CD4-positive, alpha-beta T cell treated with Interleukin-4 for 1 hour (primary cell): Measurements from ENCODE around the gene CHST3.

ENCODE experiments used
- DNase-seq, 2 donors: peaks; one replicate each; pipeline ENCODE4 v3.0.0-alpha.2; 2020 to 2022

CHST3 gene

DNA sequence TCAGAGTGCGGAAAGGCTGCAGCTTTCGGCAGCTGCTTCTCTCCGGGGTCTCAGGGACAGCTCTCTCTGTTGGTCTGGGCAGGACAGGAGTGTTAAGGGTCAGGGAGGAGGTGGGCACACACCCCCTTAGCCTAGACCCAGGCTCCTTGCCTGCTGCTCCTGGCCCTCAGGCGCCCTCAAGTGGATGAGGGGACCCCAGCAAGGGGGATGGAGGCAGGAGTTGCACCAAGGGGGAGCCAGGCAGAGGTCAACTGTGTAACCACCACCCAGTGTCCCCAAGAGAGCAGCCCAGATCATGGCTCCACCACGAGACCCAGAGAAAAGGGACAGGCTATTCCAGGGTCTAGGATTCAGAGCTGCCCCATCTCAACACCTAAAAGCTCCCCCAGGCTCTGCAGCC is 97.3 kb downstream of the CHST3 start:
- DNase-seq, result no peak

DNA sequence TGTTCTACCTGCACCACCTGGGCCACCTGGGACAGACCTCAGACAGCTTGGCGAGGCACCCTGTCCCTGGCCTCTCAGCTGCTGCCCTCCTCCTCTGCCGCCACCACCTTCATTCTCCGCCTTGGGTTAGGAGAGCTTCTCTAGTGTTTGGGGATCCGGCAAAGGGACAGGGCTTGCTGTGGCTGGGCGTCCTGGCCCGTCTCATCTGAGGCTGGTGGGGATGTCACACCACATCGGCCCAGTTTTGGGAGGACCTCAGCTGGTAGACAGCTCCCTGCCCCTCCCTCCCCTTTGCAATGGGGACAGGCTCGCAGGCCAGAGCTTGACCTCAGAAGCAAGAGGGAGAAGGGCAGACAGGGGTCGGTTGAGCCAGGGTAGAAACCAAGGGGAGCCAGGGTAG is 97.7 kb downstream of the CHST3 start:
- DNase-seq, result no peak

DNA sequence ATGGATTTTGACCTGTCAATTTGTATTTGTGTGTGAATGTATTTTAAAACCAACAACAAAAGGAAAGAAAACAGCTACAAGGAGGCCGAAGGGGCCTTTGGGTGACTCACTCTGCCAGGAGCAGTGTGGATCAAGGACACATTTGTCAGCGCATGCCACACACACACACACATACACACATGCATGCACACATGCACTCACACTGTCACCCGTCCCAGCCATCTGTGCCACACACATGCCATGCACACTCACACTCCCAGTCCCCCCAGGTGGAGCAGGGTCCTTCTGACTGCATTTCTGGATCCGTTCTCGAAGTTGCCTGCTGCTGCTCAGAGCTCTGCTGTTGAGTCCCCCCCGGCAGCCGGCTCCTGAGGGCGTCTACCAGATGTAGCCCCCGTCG is 98.2 kb downstream of the CHST3 start:
- DNase-seq, result no peak
